GM23338 (cell line): Measurements from ENCODE around the gene SNHG17.

Source experiments
- CREB1 ChIP-seq: fragments of 250-450 bp; sonication (Bioruptor Pico); IDR thresholded peaks from 2 replicates; pipeline ENCODE4 v1.5.0; 2020; ENCODE audit warnings: low read depth, mild to moderate bottlenecking, moderate library complexity
- EZH2 ChIP-seq: fragments of 200-600 bp; sonication (generic); IDR thresholded peaks from one replicate; pipeline ENCODE4 v1.8.0; 2017; ENCODE audit warnings: antibody characterized with exemption, mild to moderate bottlenecking, low read depth; ENCODE audit not compliant: unreplicated experiment
- POLR2AphosphoS5 ChIP-seq: IDR thresholded peaks from 2 replicates; pipeline ENCODE4 v1.6.1; 2016; ENCODE audit warnings: antibody characterized with exemption, low read depth
- TF ChIP-seq, protein P1 (sequence below), 2 experiments: fragments of 200-600 bp in 1 of 2; sonication (generic) in 1 of 2; conservative IDR thresholded peaks; 2 replicates each; pipeline versions ENCODE4 v1.5.1 to v1.6.1; 2016 to 2017; ENCODE audit warnings: antibody characterized with exemption in 2 of 2, low read depth in 2 of 2, mild to moderate bottlenecking in 2 of 2, moderate library complexity in 1 of 2
- TF ChIP-seq, protein P2 (sequence below): IDR thresholded peaks from one replicate; pipeline ENCODE4 v1.6.1; 2018; ENCODE audit warnings: antibody characterized with exemption; ENCODE audit not compliant: unreplicated experiment

GRCh38 chr20:38435555-38435939 lies 419 bp upstream of the SNHG17 start:
- TF ChIP-seq, protein P1, sequence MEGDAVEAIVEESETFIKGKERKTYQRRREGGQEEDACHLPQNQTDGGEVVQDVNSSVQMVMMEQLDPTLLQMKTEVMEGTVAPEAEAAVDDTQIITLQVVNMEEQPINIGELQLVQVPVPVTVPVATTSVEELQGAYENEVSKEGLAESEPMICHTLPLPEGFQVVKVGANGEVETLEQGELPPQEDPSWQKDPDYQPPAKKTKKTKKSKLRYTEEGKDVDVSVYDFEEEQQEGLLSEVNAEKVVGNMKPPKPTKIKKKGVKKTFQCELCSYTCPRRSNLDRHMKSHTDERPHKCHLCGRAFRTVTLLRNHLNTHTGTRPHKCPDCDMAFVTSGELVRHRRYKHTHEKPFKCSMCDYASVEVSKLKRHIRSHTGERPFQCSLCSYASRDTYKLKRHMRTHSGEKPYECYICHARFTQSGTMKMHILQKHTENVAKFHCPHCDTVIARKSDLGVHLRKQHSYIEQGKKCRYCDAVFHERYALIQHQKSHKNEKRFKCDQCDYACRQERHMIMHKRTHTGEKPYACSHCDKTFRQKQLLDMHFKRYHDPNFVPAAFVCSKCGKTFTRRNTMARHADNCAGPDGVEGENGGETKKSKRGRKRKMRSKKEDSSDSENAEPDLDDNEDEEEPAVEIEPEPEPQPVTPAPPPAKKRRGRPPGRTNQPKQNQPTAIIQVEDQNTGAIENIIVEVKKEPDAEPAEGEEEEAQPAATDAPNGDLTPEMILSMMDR (conservative IDR thresholded peaks at IDR 0.05; ENCODE audit: low read depth in 2 of 2): no peak; a peak in 1 of 4 replicates
- TF ChIP-seq CREB1 (CRISPR knock-in tag): no peak
- TF ChIP-seq, protein P2, sequence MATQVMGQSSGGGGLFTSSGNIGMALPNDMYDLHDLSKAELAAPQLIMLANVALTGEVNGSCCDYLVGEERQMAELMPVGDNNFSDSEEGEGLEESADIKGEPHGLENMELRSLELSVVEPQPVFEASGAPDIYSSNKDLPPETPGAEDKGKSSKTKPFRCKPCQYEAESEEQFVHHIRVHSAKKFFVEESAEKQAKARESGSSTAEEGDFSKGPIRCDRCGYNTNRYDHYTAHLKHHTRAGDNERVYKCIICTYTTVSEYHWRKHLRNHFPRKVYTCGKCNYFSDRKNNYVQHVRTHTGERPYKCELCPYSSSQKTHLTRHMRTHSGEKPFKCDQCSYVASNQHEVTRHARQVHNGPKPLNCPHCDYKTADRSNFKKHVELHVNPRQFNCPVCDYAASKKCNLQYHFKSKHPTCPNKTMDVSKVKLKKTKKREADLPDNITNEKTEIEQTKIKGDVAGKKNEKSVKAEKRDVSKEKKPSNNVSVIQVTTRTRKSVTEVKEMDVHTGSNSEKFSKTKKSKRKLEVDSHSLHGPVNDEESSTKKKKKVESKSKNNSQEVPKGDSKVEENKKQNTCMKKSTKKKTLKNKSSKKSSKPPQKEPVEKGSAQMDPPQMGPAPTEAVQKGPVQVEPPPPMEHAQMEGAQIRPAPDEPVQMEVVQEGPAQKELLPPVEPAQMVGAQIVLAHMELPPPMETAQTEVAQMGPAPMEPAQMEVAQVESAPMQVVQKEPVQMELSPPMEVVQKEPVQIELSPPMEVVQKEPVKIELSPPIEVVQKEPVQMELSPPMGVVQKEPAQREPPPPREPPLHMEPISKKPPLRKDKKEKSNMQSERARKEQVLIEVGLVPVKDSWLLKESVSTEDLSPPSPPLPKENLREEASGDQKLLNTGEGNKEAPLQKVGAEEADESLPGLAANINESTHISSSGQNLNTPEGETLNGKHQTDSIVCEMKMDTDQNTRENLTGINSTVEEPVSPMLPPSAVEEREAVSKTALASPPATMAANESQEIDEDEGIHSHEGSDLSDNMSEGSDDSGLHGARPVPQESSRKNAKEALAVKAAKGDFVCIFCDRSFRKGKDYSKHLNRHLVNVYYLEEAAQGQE: no peak
- no peak for TF ChIP-seq EZH2
- no peak for TF ChIP-seq POLR2AphosphoS5
